Left renal pelvis (tissue), 4 donors: ENCODE results near the gene LAMC2. TPM values are rescaled to one million over a fixed set of nuclear protein-coding genes. Genes with fewer than 3 reads are reported as not detected.
"Not testable (repeated sequence)": the region's sequence is repeated elsewhere in the genome, so short reads cannot be mapped to it uniquely, and the experiment has no call there.

ENCODE experiments used
- DNase-seq, 4 donors: peaks; one replicate each; pipeline ENCODE4 v3.0.0-alpha.2; 2013; ENCODE audit warnings: low read depth in 4 of 4, low spot score in 3 of 4
- polyA plus RNA-seq, 4 donors: library from polyadenylated mRNA; unstranded; fragments of 120-200 nt; gene quantifications; one replicate each; pipeline ENCODE4 v1.2.1, GENCODE V29; 2013; ENCODE audit not compliant: insufficient read length in 4 of 4

The LAMC2 gene
- polyA plus RNA-seq, 4 donors = 1.9 to 6.7 (median 5.2) TPM

DNA sequence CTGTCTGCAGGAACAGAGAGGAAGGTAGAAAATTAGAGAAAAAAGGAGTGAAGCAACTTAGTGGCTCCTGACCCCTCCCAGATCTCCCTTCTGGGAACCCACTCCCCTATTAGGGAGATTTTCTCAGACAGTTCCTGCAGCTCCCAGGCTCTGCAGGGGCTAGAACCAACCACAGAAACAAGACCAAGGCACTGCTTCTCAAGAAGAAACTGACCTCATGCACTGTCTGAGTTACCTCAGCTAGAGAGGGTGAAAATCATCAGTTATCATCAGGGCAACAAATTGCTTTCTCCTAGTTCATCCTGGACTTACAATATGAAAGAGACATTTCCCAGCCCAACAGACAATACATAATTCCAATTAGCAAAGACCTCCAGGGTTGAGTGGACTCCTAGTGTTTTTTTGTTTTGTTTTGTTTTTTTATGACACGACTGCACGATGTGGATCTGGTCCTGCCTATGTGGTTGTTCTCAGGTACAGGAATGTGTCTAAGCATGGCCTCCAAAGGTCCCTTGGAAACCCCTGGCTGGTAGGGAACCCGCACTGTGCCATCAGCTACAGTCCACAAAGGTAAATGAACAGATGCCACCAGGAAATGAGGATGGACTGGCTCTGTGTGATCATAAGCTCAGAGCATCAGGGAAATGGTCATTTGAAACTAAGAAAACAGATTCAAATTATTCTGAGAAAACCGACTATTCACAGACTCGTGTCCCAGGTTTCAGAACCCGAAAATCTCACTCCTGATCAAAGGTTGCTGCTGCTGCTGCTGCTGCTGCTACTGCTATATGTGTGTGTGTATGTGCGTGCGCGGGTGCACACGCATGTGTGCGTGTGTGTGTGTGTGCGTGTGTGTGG, 65.3 kb downstream of the LAMC2 start:
- DNase-seq = no peak

- DNase-seq = no peak
These were observed 65.9 kb downstream of the LAMC2 start for GRCh38 chr1:183251959-183252450.

DNA sequence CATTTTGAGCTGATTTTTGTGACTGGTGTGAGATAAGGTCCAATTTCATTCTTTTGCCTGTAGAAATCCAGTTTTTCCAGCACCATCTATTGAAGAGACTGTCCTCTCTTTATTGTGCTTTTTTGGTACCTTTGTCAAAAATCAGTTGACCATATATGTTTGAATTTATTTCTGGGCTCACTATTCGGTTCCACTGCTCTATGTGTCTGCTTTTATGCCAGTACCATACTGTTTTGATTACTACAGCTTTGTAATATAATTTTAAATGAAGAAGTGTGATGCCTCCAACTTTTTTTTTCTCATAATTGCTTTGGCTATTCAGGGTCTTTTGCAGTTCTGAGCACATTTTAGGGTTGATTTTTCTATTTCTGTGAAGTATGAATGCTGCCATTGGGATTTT, 69.0 kb downstream of the LAMC2 start:
- DNase-seq = no peak

- no peak for DNase-seq
These were observed 73.9 kb downstream of the LAMC2 start for GRCh38 chr1:183259924-183260323.

DNA sequence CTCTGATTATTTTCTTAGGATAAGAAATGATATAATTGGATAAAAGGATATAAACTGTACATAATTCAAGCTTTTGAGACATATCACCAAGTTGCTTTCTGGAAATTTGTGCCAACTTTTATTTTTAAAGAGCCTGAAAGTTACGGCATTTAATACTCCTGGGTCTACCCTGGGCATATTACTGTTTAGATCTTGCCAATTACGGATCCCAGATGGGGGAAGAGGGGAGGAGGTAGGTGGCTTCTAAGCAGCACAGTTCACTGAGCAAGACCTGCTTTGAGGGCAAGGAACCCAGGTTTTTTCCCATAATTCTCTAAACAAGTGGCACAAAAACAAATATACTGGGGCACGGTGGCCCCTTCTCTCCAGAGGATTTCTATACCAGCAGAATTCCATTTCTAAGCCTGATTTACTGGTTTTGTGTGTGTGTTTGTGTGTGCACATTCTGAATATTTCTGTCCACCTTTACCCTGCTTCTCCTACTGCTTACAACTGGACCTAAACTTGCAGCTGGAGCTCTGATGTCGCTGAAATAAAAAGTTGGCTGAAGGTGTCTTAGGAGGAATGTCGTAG, 76.7 kb downstream of the LAMC2 start:
- no peak for DNase-seq

DNA sequence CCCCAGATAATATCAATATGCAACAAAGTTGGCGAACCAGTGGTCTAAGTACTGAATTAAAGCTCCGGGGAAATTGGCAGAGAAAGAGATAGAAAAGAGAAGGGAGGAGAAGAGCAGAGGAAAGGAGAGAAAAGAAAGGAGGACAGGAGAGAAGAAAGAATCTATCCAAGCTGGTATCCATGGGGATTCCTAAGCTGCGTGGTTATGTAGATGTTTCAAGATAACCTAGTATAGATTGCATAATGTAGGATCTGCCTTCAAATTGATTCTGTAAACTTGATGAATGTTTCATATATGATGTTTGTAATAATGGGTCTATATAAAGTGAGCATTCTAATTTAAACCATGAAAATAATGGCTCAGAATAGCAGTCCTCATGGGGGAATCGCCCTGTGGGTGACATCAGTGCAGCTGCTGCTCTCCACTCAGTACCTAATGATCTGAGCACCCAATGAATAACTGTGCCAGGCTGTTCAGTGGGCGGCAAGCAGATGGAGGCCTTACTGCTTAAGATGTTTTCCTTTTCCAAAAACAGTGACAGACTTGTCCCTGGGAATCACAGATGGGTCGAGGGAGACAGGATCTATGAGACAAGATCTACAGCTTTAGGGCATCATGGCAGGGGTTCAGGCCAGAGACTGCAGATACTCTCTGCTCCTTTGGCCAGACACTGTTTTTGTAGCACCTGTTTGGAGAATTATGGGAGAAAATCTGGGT, 78.0 kb downstream of the LAMC2 start:
- DNase-seq = no peak

DNA sequence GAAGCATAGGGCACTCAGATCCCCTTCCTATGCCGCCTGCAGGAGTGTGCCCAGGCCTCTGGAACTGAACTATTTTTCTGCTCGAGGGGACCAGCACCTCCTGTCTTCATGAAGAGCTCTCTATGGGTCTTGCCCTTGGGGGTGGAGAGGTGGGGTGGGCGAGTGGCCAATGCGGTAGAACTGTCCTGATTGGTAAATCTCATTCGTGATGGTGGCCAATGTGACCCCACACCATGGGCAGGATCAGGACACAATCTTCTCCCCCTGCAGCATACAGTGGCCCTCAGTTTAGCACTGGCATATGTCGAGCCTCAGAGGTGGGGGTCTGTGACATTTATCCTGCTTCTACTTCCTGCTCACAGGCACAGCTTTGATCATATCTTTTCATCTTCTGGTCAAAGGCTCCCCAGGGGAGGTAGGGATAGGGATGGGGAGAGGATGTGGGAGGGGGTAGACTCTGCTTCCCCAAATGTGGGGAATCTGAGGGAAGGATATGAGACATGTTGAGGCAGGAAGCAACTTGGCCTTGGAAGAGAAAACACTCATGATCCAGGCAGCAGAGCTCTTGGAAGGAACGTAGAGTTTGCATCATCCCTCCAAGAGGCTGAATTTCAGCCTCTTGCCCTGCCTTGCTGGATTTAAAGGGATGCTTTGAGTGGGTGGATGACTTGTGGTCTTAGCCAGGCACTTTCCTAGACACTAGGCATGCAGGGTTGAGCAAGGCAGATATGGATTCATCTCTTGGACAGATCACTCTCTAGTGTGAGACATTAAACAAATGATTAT, 81.8 kb downstream of the LAMC2 start:
- no peak for DNase-seq

GRCh38 chr1:183270541-183271141, 84.6 kb downstream of the LAMC2 start:
- no peak for DNase-seq

GRCh38 chr1:183272390-183272848, 86.4 kb downstream of the LAMC2 start:
- no peak for DNase-seq

DNA sequence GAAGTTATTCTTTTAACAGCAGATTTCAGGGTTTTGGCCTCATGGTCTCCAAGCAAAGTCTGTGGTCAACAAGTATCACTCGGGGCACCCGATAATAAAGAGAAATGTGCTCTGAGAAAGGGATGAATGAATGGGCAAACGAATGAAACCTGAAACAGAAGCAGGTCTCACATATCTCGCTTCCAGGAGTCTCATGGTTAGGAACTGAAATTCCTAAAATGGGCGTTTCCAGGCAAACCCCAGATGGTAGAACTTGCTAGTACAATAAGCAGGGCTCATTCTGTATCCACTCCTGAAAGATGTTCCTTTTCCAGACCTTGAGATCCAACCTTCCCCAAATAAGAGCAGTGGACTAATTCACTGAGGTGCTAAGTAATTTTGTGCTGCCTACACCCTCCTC, 87.2 kb downstream of the LAMC2 start:
- no peak for DNase-seq

DNA sequence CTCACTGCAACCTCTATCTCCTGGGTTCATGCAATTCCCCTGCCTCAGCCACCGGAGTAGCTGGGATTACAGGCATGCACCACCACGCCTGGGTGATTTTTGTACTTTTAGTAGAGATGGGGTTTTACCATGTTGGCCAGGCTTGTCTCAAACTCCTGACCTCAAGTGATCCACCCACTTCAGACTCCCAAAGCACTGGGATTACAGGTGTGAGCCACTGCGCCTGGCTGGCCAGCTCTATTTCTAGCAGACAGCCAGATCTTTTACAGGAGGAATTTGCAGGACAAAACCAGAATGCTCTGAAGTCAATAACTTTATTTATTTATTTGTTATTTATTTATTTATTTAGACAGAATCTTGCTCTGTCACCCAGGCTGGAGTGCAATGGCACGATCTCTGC, 87.9 kb downstream of the LAMC2 start:
- not testable (repeated sequence) for DNase-seq

DNA sequence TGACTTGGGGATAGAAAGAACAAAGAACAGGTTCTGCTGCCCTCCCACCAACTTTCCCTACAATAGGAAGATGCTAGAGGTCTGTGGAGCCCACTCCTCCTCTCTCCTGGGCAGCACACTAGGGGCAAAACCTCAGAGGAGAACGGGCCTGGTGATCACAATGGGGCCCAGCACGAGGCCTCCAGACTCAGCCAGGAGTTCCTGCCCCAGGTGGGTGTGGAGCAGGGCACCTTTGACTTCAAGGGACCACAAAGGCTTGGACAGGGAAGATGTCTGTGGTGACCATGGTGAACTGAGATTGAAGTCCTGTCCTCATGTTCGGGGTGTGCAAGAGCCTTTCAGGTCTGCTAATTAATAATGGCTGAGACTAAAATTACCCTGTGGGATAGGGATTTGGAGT, 88.8 kb downstream of the LAMC2 start:
- no peak for DNase-seq

DNA sequence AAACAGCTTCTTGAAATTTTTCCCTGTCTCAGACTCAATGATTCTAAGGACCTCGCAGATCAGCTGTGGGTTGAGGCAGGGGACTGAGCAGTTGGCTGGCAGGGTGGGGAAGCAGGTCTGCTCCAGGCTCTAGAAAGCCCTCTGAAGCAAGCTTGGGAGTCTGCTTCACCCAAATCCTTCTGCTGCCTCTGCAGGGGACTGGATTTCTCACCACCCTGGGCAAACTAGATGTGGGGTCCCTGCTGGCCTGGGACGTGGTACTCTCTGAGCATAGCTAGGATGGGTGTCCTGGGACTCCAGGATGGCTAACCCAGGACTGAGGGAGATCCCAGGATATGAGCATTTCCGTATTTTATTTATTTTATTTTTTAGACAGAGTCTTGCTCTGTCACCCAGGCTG, 89.3 kb downstream of the LAMC2 start:
- DNase-seq = no peak

DNA sequence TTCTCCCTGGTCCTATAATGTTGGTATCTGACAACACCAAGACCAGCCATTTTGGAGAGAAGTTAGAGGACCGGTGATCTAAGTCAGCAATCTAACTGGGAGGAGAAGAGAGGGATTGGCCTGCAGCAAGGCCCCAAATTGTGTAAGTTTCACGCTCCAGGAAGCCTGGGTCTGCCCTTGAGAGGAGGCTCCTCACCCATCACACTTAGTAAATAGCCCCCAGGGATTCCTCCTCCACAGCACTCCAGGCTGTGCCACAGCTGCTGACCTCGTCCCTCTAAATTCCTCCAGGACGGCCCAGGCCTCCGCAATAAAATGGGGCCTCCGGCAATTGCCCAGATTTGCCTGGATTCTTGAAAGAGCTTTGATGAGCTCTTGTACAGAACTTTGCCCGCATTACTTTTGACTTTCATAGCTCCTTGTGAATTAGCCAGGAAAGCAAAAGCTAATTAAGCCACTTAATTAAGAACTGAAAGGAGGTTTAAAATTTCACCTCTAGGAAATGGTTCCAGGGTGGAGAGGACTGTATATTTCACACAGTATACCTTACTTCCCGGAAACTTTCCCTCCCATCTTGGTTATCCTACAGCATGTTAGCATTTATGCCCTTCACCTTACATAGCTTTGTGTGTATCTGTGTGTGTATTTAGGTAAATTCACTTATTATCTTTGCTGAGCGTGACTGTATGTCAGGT, 90.5 kb downstream of the LAMC2 start:
- DNase-seq = no peak

GRCh38 chr1:183277821-183278738, 92.0 kb downstream of the LAMC2 start:
- DNase-seq = no peak

DNA sequence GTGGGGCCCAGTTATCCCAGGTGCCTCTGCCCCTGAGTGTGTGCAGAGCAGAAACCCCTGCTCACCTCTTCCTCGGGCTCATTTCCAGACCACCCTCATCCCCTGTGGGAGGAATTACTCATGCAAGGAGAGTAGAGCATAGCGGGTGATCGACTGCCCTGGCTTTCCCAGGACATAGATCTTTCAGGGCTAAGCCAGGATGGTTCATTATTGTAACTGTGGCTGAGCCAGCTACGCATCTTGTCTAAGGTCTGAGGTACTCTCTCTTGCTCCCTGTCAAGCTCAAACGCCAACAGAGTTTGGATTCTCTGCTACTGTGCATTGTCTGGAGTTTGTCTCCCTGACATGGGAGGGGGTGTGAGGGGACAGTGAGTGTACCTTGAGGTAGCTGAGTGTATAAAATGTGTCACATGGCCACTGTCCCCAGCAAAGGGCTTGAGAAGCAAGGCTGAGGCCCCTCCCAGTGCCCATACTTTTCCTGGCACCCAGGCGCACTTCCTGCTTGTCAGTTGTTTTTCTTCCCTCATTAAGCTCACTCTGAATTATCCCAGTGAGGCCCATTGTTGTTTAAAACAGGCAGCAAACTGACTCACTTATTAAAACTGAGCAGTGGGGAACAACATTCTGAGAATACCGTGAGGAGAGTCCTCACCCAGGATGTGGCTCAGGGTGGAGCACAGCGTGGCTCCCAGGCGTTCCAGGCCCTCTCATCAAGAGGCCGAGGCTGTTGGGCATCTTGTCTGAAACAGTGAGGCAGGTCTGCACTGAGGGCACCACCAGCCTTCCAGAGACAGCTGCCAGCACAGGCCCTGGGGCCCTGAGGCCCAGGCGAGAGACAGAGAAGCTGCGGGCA, 92.9 kb downstream of the LAMC2 start:
- DNase-seq = no peak

GRCh38 chr1:183279835-183280234, 93.8 kb downstream of the LAMC2 start:
- DNase-seq = no peak

GRCh38 chr1:183281039-183281438, 95.0 kb downstream of the LAMC2 start:
- DNase-seq = no peak
